Suppressor macrophage treated with lipopolysaccharide for 1 hour (primary cell): ENCODE results near the gene PHF2.

Source experiments
- DNase-seq, 3 donors: peaks; one replicate each; pipeline ENCODE4 v3.0.0-alpha.2; 2020 to 2022

The PHF2 gene

DNA sequence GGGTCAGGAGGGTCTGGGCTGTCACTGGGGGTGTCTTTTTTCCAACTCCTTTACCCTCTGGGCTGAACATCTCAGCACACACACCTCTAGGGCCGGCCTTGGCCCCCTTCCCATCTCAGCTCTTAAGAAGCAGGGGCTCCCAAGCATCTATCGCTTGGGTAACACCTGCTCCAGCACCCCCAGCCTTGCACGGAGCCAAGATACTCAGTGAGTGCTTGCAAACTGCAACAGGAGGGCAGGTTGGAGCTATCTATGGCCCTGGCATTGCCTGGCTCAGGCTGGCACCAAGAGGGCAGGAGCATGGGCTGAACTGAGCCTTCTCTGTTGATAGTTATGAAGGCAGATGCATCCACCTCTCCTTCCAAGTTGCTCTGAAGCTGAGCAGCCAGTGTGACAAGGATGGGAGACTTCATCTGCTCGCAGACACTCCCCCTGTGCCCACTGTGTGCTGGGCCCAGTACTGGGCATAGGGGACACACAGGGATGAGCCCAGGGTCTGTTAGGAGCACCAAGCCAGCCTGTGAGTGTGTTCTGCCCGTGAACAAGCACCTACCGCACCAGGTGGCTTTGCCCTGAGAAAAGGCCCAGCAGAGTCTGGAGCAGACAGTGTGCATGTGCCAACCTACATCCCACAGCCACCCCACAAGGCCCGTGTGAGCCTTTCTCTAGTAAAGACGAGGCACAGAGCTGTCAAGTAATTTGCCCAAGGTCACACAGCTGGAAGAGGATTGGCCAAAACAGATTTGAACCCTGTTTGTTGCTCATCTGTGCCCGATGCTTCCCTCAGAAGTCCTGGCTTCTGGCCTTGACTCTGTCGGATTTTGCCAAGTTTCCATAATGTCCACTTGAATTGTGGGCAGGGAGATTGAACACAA is 58.2 kb downstream of the PHF2 start:
- no peak for DNase-seq

DNA sequence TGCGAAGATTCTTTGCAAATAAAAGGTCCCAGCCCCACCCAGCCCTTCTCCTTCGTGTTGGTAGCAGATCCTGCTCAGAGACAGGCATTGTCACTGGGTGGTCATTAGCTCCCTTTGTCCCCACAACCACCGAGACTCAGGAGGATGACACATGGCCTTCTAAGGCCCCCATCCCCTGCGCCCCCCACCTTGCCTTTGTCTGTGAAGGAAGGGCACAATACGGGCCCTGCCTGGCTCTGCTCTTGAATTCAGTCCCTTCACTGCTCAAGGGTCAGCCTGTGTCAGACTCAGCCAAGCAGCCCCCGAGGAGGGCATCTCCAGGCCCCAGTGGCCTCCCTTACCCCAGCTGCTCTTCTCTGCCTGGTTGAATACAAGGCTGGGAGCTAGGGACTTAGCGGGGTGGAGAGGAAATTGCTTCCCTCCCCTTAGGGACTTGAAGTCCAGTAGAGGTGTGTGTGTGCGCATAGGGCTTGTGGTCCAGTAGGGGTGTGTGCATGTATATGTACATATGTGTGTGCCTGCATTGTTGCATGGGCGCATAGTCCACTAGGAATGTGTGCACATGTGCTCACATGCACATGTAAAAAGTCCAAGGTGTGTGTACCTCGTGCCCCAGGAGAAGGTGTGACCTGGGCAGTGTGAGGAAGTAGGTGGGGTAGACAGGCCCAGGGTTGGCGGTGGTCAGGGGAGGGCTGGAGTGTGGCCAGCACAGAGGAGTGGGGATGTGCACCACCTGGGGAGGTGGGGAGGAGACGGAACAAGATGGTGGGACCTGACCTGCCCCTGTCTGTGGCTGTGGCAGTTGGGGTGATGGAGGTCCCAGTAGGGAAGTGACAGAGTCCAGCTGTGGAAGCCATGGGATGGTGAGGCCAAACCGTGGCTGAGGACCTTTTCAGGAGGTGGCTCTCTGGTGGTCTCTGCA is 59.1 kb downstream of the PHF2 start:
- DNase-seq = no peak

DNA sequence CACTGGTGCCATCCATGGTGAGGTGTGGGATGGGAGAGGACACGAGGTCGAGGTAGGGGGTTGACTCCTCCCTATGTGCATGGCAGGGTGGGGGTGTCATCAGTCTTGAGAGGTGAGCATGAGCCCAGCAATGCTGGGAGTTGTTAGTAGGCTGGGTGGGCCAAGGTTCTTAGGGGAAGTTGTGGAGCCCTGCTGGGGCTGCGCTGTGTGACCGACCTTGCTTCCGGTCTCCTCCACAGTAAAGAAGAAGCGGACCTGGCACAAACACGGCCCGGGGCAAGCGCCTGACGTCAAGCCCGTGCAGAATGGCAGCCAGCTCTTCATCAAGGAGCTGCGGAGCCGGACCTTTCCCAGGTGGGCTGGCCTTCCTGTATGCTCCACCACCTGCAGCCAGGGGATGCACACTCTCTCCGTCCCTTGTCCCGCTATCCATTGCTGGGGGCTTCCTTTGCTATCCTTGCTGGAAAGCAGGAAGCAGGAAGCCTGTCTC is 59.8 kb downstream of the PHF2 start:
- no peak for DNase-seq

DNA sequence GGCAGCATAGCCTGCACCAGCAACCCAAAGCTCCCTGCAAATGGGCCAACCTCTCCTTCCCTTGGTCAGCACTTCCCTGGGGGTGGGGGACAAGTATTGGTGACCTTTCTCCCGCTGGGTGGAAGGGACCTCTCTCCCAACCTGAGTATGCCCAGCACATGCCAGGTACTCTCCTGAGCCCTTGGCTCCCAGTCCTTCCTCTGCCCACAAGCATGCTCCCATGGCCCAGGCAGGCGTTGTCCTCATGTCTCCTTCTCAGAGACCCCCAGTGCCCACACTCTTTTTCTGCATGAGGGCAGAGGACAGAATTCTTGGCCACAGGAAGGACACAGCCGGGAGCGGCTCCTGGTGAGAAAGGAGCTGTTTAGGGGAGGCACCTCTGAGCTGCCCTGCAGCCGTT is 60.3 kb downstream of the PHF2 start:
- no peak for DNase-seq

DNA sequence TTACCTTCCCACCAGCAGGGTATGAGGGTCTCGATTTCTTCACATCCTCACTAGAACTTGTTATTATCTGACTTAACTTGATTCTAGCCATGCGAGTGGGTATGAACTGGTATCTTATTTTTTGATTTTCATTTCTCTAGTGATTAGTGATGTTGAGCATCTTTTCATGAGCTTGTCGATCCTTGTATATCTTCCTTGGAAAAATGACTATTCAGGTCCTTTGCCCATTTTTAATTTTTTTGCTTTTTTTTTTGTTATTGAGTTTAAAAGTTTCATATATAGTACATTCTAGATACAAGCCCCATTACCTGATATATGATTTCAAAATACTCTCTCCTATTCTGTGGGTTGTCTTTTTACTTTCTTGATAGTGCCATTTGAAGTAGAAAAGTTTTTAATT is 61.5 kb downstream of the PHF2 start:
- no peak for DNase-seq

DNA sequence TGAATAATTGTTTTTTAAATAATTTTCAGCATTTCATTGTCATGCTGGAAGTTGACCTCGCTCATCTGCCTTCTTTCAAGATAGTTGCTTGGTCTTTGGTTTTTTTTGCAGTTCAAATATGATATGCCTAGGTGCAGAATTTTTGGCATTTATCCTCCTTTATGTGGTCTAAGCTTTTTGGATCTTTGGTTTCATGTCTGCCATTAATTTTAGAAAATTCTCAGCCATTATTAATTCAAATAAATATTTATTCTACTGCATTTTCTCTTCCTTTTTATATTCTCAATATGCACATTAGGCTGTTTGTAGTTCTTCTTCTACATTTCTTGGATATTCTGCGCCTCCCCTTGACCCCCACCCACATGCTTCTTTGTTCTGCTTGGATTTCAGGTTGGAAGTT is 63.6 kb downstream of the PHF2 start:
- no peak for DNase-seq

DNA sequence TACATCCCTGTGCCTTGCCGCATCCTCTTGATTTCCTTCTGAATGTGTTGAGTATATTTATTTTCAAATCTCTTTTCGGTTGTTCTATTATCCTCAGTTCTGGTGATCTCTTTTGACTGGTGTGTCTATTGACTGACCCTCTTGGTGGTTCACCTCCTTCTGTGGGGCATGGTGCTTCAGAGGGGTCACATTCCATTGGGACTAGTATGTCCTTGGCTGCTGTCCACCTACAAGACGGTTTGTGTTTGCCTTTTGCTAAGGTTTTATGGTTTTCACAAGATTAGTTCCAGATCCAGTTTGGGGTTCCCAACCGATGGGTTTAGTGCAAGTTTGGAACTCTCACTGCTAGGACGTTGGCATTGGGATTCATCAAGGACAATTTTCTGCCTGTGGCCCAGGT is 66.6 kb downstream of the PHF2 start:
- DNase-seq = no peak

DNA sequence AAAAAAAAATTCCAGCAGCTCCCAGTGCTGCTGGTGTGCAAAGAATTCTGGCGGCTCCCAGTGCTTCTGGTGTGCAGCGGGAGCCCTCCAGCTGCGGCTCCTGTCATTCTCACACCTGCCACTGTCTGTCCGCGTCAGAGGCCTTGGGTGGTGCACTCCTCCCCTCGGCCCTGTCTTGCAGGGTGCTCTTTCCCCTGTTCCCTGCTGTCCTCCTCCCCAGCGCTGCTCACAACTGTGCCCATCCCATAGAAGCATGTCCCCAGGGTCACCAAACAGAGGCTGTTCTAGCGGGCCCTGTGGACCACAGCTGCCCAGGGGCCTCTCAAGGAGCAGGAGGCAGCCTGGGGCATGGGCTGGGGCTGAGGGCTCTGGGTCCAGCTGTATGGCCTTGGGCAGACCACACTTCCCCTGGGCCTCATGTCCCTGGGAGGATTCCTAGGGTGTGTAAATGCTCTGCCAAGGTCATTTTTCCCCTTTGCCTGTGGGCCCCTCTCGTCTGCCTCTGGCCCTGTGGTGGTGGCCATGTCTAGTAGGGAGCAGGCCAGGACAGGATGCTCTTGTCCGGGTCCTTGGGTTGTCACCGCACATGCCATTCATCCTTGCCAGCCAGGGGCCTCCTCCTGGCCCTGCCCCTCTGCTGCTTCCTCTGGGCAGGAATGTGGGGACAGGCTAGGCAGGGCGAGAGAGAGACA is 68.2 kb downstream of the PHF2 start:
- DNase-seq = no peak

DNA sequence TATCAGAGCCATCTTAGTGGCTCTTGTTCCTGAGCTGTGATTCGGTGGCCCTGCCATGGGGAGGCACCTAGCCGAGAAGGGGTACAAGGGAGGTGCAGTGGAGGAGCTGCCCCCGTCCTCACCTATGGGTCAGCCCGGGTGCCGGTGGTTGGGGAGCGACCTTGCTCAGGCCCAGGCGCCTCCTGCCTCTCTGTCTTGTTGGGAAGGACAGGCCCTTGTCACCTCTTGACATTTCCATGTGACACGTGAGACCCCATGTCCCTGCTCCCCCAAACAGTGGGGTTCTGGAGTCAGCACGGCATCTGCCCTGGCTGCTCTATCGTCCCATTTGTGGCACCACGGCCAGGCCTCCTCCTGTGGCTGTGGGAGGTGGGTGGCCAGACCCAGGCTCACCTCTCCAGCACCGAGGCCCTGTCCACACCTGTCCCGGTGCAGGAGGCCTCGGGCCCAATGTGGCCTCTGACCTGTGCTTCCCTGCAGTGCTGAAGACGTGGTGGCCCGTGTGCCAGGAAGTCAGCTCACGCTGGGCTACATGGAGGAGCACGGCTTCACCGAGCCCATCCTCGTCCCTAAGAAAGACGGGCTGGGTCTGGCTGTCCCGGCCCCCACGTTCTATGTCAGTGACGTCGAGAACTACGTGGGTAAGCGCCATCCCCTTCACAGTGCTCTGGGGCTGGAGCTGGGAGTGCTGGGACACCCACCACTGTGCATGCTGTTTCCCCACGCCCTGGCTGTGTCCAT is 68.9 kb downstream of the PHF2 start:
- no peak for DNase-seq

DNA sequence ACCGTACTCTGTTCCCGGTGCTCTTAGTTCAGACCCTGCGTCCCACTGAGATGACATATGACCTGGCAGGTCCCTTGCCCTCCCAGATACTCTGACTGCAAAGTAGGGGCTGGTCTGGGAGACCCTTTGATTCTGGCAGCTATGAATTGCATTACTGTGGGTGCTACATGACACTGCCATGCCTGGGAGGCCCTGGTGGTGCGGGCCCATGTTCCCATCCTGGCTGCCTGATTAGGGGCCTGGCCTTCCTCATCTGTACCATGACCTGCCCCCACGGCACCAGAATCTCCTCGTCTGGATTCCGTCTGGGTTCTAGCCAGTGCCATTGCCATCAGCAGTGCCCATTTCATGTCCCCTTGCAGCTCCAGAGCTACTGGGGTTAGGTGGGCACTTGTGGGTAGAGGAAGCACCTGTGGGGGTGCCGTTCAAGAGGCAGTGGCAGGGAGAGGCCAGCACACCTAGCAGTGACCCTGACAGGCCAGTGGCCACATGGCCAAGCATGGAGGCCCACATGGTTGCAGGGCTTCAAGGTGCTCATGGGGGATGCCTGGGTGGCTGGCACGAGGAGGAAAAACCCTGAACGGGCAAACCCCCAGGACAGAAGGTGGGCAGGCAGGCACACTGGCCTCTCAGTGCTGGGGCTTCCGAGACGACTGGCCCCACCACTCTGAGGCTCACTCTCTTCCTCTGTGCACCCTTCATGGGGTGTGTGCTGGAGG is 69.7 kb downstream of the PHF2 start:
- DNase-seq = no peak

DNA sequence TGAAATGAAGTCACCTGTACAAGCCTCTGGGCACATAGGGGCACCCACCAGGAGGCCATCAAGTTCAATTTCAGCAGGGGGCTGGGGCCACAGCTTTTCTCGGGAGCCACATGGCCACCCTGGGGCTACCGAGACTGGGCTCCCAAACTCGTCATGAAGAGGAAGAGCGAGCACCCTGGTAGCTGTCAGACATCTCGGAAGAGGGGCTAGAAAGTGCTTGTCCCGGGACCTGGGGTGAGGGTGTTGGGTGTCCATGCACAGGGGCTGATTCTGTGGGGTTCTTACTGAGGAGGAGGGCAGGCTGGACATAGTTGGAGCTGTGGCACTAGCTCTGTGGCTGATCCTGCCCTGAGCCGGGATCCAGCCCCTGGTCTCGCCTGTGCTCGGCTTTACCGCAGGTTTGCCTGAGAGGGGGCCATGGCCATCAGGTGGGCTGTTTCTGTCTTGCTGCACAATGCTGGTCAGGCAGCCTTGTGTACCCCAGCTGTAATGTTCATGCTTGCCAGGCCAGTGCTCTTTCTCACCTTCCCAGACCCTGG is 70.3 kb downstream of the PHF2 start:
- no peak for DNase-seq

DNA sequence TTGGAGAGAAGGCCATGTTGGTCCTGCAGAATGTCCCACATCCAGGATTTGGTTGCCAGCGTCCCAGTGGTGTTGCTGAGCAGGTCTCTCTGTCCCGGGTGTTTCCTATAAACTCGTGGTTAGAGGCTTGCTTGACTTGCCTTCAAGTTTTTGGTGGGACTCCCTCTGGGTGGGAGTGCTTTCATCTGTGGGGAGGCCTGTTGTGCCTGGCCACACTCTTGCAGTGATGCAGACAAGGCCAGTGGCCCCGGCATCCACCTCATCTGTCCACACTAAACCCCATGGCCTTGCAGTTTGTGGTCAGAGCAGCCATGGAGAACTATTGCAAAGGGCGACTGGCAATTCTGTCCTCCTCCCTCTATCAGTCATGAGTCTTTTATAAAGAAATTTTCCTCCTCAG is 71.8 kb downstream of the PHF2 start:
- no peak for DNase-seq

DNA sequence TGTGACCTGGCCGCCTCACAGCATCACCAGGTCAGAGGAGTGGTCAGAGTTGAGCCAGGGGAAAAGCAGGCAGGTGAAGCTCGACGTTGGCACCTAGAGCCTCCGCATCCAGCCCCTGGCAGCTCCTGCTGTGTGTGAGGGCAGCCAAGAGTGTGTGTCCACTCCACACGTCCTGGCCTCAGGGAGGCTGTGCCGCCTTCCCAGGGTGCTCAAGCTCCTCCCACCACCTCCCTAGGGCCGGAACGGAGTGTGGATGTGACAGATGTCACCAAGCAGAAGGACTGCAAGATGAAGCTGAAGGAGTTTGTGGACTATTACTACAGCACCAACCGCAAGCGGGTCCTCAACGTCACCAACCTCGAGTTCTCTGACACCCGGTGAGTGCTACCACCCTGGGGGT is 72.5 kb downstream of the PHF2 start:
- no peak for DNase-seq

DNA sequence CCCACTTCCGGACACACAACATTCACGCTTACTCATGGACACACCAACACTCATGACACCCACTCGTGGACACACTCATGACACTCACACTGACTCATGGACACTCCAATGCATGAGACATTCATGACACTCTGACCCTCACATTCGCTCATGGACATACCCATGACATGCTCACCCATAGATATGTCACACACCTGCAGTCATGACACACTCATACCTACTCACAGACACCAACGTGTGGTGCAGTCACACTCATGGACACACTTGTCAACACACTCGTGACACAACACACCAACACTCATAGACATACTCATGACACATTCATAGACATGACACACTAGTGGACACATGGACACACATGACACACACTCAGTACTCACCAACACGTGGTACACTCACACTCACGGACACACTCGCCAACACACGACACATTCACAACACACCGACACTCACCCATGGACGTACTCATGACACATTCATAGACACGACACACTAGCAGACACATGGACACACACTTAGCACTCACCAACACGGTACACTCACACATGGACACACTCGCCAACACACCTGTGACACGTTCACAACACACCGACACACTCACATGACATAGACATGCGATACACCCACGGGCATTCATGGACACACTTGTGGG is 73.4 kb downstream of the PHF2 start:
- DNase-seq = no peak

DNA sequence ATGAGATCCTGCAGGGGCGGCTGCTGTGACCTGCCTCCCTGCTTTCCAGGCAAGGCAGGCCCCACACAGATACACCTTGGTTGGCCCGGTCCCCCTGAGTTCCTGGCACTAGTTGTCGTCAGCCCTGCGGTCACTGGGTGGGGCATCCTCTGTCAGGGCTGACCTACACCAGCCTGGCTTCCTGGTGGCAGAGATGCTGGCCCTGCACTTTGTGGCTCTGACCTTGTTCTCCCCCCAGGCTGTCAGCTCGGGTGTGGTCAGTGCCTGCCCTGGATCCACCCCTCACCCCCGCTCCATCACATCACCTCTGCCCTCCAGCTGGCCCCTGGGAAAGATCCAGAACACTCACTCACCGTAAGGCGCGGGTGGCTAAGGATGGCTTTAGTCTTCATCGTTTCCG is 74.1 kb downstream of the PHF2 start:
- no peak for DNase-seq

DNA sequence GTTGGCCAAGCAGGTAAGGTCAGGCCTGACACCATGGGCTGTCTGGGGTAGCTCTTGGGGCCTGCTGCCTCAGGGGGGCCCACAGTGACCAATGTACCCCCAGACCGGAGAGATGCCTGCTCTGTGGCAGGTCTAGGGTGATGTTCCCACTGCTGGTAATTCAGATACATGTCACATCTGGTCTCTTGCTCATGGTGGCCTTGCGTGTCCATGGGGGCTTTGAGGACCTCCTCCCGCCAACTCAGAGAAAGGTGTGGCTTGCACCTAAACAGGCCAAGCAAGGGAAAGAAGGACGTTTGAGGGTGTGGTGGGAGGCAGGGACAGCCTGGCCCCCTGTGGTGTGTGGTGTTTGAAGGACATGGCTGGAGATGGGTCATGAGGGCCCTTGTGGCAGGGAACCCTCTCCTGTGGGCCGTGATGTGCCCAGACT is 75.2 kb downstream of the PHF2 start:
- no peak for DNase-seq

DNA sequence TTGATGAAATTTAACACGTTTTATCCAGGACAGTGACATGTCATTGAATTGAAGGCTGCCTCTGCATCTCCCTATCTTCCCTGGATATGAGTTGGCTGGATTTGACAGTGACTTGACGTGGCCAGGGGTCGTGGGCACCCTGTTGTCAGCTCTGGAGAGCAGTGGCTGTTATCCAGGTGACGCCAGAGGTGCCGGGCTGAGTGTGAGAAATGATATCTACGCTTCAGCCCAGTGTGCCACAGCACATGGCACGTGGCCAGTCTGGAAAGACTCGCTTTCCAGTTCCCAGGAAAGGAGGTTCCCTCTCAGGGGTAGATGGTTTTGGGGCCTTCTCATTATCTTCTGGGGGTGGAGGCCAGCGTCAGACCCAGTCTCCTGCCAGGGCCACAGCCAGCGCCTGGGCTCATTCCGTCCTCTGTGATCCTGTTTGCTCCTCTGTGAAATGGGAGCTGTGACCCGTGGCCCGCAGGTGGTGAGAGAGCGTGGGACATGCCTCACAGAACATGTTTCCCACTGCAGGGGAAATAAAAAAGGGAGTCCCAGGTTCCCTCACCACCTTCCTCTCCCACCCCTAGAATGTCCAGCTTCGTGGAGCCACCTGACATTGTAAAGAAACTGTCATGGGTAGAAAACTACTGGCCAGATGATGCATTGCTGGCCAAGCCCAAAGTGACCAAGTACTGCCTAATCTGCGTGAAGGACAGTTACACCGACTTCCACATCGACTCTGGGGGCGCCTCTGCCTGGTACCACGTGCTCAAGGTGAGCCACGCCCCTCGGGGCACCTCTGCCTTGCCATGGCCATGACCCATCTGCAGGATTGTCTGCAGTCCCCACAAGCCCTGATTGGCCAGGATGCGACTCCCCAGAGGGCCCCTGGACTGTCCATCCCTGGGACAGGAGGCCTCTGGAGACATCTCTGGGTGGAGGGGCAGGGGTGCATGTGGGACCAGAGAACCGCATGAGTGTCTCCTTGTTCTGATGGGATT is 76.5 kb downstream of the PHF2 start:
- no peak for DNase-seq

DNA sequence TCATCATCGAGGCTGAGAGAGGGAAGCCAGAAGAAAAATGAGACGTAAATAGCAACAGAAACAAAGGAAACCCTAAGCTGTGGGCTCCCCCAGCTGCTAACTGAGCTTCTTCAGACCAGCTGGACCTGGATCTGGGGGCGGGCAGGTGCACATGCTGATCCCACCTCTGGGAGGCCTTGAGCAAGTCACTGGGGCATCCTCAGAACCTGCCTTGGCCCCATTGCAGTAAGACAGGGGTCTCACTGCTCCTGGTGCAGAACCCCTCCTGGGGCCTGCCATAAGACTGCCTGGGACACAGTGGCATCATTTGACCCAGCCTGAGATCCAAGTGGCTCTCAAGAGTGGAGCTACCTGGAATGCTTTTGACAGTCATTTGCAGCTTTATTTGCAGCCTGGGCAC is 77.4 kb downstream of the PHF2 start:
- DNase-seq = no peak

DNA sequence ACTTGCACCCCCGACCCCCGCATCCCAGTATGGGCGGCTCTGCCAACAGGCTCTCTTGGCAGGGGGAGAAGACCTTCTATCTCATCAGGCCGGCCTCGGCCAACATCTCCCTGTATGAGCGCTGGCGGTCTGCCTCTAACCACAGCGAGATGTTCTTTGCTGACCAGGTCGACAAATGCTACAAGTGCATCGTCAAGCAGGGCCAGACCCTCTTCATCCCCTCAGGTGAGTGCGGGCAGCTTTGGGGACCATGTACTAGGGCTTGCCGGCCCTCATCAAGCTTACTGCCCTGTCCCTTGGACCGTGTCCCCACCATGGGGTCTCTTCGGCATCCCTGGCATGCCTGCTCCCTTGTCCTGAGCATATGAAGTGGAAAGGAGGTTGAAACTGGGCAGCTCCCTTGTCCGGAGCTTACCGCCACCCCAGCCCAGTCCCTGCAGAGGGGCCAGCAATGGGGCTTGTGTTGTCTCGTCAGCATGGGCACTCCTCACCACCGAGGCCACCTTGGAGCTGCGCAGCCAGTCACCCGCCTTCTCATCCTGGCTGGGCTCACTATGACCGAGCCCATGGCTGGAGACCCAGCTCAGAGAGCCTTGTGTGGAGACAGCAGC is 78.1 kb downstream of the PHF2 start:
- no peak for DNase-seq
